Upper lobe of left lung (tissue), 6 donors: ENCODE data around the gene ENOX1. TPM values are rescaled to one million over a fixed set of nuclear protein-coding genes. Genes with fewer than 3 reads are reported as not detected.

Experiments used
- ATAC-seq, 2 donors: fragments of 200-7000 bp; cut with Tn5 transposase; one replicate each; pipeline ENCODE4 v1.9.1; 2022; ENCODE audit warnings: mild to moderate bottlenecking in 2 of 2, moderate library complexity in 2 of 2; ENCODE audit not compliant: low FRiP score in 2 of 2
- DNase-seq, 2 donors: peaks; one replicate each; pipeline ENCODE4 v3.0.0-alpha.2; 2019 to 2020
- H3K27ac ChIP-seq, 4 donors: fragments of 200-600 bp; sonication (generic); one replicate each; pipeline ENCODE4 v1.5.1; 2016 to 2019
- H3K27me3 ChIP-seq, 4 donors: fragments of 200-600 bp; sonication (generic); one replicate each; pipeline ENCODE4 v1.5.1; 2017 to 2019
- H3K36me3 ChIP-seq, 4 donors: fragments of 200-600 bp; sonication (generic); one replicate each; pipeline ENCODE4 v1.5.1; 2016 to 2019
- H3K4me1 ChIP-seq, 4 donors: fragments of 200-600 bp; sonication (generic); one replicate each; pipeline ENCODE4 v1.5.1; 2018 to 2019
- H3K4me3 ChIP-seq, 4 donors: fragments of 200-600 bp; sonication (generic); one replicate each; pipeline ENCODE4 v1.5.1; 2017 to 2019; ENCODE audit warnings: mild to moderate bottlenecking in 2 of 4, moderate library complexity in 1 of 4
- H3K9me3 ChIP-seq, 4 donors: fragments of 200-600 bp; sonication (generic); one replicate each; pipeline ENCODE4 v1.5.1; 2018 to 2019
- EP300 ChIP-seq, 4 donors: sonication (generic); formaldehyde crosslinking; IDR thresholded peaks; one replicate each; pipeline ENCODE4 v1.5.1; 2017; ENCODE audit warnings: antibody characterized with exemption in 4 of 4, control low read depth in 2 of 4
- POLR2A ChIP-seq, 4 donors: fragments of 450-650 bp; IDR thresholded peaks; one replicate each; pipeline ENCODE4 v1.5.1; 2016 to 2017; ENCODE audit warnings: antibody characterized with exemption in 4 of 4, mild to moderate bottlenecking in 2 of 4
- POLR2AphosphoS5 ChIP-seq, 2 donors: sonication (generic); formaldehyde crosslinking; IDR thresholded peaks; one replicate each; pipeline ENCODE4 v1.5.1; 2017; ENCODE audit warnings: antibody characterized with exemption in 2 of 2
- WGBS, 2 donors: methylation state at CpG; one replicate each; pipeline ENCODE4 v1.1.5; 2017 to 2018; 5-methylcytosine and 5-hydroxymethylcytosine counted together
- total RNA-seq, 6 donors: library from RNA; depleted of rRNA in 4 of 6; stranded (reverse); fragments of >200 nt in 4 of 6; gene quantifications; one replicate each; pipeline versions ENCODE4 v1.1.0 to v1.2.1, GENCODE V29; 2016 to 2021
- TF ChIP-seq, protein P1 (sequence below), 6 experiments: fragments of 450-650 bp in 4 of 6; fragments of 200-600 bp in 2 of 6; sonication (generic) in 2 of 6; IDR thresholded peaks; one replicate each; pipeline ENCODE4 v1.5.1; 2016 to 2019; ENCODE audit warnings: antibody characterized with exemption in 6 of 6
- donor health status: DM: no; HTN: no; CAD: no; lungs with moderate emphysema.
- donor health status: DM: no; HTN: yes; CAD: no; lungs with severe emphysema.

The ENOX1 gene
- total RNA-seq, 6 donors from 2014 or later: 0.20 to 1.0 (median 0.46) TPM; not detected in 2

DNA sequence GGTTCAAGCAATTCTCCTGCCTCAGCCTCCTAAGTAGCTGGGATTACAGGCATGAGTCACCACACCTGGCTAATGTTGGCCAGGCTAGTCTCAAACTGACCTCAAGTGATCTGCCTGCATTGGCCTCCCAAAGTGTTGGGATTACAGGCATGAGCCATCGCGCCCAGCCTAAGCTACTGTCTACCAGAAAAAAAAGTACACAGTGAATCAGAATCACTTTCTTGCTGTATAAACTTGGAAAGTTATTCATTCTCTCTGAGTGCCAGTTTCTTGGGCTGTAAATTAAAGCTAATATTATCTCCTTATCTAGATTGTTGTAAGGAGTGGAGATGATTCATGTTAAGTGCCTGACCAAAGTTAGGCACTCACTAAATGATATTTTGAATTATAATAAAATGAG, 242.8 kb downstream of the ENOX1 start:
- 92 to 94% methylated on average over 2 of the region's 2 CpGs for WGBS, 2 donors
- ATAC-seq (peak in 1 of 2 donors; percentile 60), DNase-seq (no peak)
- Histone ChIP-seq H3K36me3 (no peaks in the 10 kb centered on the region), H3K9me3 (no peaks in the 10 kb centered on the region), H3K4me1 (no peaks in the 10 kb centered on the region), H3K27me3 (no peaks in the 10 kb centered on the region), H3K27ac (no peak overlapping the region), H3K4me3 (no peak overlapping the region)
- TF ChIP-seq, protein P1, sequence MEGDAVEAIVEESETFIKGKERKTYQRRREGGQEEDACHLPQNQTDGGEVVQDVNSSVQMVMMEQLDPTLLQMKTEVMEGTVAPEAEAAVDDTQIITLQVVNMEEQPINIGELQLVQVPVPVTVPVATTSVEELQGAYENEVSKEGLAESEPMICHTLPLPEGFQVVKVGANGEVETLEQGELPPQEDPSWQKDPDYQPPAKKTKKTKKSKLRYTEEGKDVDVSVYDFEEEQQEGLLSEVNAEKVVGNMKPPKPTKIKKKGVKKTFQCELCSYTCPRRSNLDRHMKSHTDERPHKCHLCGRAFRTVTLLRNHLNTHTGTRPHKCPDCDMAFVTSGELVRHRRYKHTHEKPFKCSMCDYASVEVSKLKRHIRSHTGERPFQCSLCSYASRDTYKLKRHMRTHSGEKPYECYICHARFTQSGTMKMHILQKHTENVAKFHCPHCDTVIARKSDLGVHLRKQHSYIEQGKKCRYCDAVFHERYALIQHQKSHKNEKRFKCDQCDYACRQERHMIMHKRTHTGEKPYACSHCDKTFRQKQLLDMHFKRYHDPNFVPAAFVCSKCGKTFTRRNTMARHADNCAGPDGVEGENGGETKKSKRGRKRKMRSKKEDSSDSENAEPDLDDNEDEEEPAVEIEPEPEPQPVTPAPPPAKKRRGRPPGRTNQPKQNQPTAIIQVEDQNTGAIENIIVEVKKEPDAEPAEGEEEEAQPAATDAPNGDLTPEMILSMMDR (IDR thresholded peaks at IDR 0.05): no peak
- TF ChIP-seq EP300 (IDR thresholded peaks at IDR 0.05) (no peak), POLR2AphosphoS5 (IDR thresholded peaks at IDR 0.05) (no peak), POLR2A (IDR thresholded peaks at IDR 0.05) (no peak)

DNA sequence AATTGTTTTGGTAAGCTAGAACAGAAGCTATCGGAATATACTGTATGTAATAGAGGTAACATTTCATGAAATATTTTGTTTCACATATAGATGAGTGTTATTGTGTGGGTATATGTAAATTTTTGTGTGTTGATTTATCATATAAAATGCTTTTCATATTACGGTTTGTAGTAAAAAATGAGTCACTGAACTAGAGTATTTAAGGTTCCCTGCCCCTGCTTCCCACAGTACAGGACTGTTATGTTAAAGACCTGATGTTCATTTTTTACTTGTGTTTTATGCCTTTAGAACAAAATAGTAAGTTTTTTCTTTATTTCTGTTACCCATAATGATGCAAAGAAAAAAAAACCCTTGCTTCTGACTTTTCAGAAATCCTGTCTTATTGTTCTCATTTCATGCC, 243.4 kb downstream of the ENOX1 start:
- WGBS, 2 donors: 89 to 93% methylated on average over 2 of the region's 2 CpGs
- no peaks in the 10 kb centered on the region for H3K36me3 ChIP-seq
- DNase-seq (no peak), ATAC-seq (no peak)
- no peaks in the 10 kb centered on the region for H3K4me1 ChIP-seq
- no peaks in the 10 kb centered on the region for H3K9me3 ChIP-seq
- no peak overlapping the region for H3K27ac ChIP-seq
- H3K27me3 ChIP-seq: no peaks in the 10 kb centered on the region
- H3K4me3 ChIP-seq: no peak overlapping the region
- TF ChIP-seq, protein P1 (IDR thresholded peaks at IDR 0.05): no peak
- TF ChIP-seq EP300 (IDR thresholded peaks at IDR 0.05) (no peak), POLR2A (IDR thresholded peaks at IDR 0.05) (no peak), POLR2AphosphoS5 (IDR thresholded peaks at IDR 0.05) (no peak)

DNA sequence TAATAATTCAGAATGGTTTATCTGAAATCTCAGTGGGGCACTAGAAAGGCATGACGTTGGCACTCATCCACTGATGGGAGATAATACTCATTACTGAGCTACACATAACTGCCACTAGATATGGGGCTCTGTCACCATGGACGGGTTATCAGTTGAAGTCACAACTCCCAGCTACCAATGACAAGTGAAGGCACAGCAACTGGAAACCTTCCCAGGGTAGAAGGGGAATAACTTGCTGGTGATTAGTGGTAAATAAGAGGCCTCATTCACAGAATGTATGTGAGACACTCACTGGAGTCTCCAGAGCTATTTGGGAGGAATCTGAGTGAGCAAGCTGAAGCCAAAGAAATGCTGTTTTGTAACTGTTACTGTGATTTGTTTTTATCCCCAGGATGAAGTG, 249.6 kb downstream of the ENOX1 start:
- no peak for ATAC-seq
- Histone ChIP-seq H3K4me3 (no peak overlapping the region), H3K27ac (no peak overlapping the region), H3K27me3 (no peaks in the 10 kb centered on the region), H3K4me1 (peaks cover 0 to 3% (median 0%) of the 10 kb centered on the region in 4 donors), H3K36me3 (no peaks in the 10 kb centered on the region), H3K9me3 (no peaks in the 10 kb centered on the region)
- TF ChIP-seq, protein P1 (IDR thresholded peaks at IDR 0.05): no peak
- TF ChIP-seq POLR2AphosphoS5 (IDR thresholded peaks at IDR 0.05): no peak
- TF ChIP-seq POLR2A (IDR thresholded peaks at IDR 0.05): no peak
- no peak for TF ChIP-seq EP300 (IDR thresholded peaks at IDR 0.05)
- WGBS, 2 donors: 54 to 58% methylated on average over 2 of the region's 2 CpGs
- DNase-seq: no peak

DNA sequence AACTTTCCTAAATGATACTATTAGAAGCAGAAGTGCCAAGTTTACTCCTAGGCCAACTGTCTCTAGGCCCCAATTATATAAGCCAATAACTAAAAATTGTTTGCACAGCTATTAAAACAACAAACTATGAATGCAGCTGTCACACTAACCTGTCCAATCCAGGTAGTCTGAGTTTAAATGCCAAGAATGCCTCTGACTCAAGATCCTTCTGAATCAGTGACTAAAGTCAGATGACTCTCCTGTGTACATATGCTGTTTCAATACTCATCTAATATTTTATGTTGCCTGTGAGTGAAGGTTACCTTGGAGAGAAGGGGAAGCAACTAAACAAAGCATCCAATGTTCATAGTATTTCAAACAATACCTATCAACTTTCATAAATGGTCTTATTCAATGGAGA, 257.0 kb downstream of the ENOX1 start:
- no peaks in the 10 kb centered on the region for H3K9me3 ChIP-seq
- H3K4me1 ChIP-seq: no peaks in the 10 kb centered on the region
- no peaks in the 10 kb centered on the region for H3K36me3 ChIP-seq
- H3K4me3 ChIP-seq: no peak overlapping the region
- H3K27ac ChIP-seq: no peak overlapping the region
- DNase-seq (no peak), ATAC-seq (no peak)
- TF ChIP-seq POLR2AphosphoS5 (IDR thresholded peaks at IDR 0.05): no peak
- TF ChIP-seq POLR2A (IDR thresholded peaks at IDR 0.05): no peak
- TF ChIP-seq, protein P1 (IDR thresholded peaks at IDR 0.05): no peak
- TF ChIP-seq EP300 (IDR thresholded peaks at IDR 0.05): no peak
- H3K27me3 ChIP-seq: no peaks in the 10 kb centered on the region

DNA sequence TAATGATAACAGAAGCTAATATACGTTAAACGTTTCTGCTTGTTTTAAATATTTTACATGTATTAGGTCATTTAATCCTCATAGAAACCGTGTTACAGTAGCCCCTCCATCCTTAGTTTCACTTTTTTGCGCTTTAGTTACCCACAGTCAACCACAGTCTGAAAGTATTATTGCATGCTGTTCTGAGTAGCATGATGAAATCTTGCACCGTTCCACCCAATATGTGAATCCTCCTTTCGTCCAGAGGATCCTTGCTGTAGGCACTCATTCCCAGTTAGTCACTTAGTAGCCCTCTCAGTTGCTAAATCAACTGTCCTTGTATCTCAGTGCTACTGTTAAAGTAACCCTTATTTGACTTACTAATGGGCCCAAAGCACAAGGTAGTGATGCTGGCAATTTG, 257.8 kb downstream of the ENOX1 start:
- 88% methylated on average over 6 of the region's 6 CpGs for WGBS, 2 donors
- H3K9me3 ChIP-seq: no peaks in the 10 kb centered on the region
- DNase-seq: no peak
- TF ChIP-seq POLR2A (IDR thresholded peaks at IDR 0.05) (no peak), POLR2AphosphoS5 (IDR thresholded peaks at IDR 0.05) (no peak), EP300 (IDR thresholded peaks at IDR 0.05) (no peak)
- TF ChIP-seq, protein P1 (IDR thresholded peaks at IDR 0.05): no peak
- ATAC-seq: peak in 1 of 2 donors; percentile 65
- H3K27me3 ChIP-seq: no peaks in the 10 kb centered on the region
- no peak overlapping the region for H3K4me3 ChIP-seq
- no peaks in the 10 kb centered on the region for H3K4me1 ChIP-seq
- no peak overlapping the region for H3K27ac ChIP-seq
- H3K36me3 ChIP-seq: no peaks in the 10 kb centered on the region
